GM23338 (cell line): ENCODE data around the gene CREB3L2.

ENCODE experiments used
- EZH2phosphoT487 ChIP-seq: fragments of 200-600 bp; sonication (generic); IDR thresholded peaks from one replicate; pipeline ENCODE4 v1.8.1; 2018; ENCODE audit warnings: antibody characterized with exemption; ENCODE audit not compliant: unreplicated experiment
- POLR2AphosphoS5 ChIP-seq: IDR thresholded peaks from 2 replicates; pipeline ENCODE4 v1.6.1; 2016; ENCODE audit warnings: antibody characterized with exemption, low read depth
- REST ChIP-seq: IDR thresholded peaks from one replicate; pipeline ENCODE4 v1.6.1; 2018; ENCODE audit warnings: antibody characterized with exemption; ENCODE audit not compliant: unreplicated experiment
- TF ChIP-seq, protein P1 (sequence below), 2 experiments: fragments of 200-600 bp in 1 of 2; sonication (generic) in 1 of 2; conservative IDR thresholded peaks; 2 replicates each; pipeline versions ENCODE4 v1.5.1 to v1.6.1; 2016 to 2017; ENCODE audit warnings: antibody characterized with exemption in 2 of 2, low read depth in 2 of 2, mild to moderate bottlenecking in 2 of 2, moderate library complexity in 1 of 2

DNA sequence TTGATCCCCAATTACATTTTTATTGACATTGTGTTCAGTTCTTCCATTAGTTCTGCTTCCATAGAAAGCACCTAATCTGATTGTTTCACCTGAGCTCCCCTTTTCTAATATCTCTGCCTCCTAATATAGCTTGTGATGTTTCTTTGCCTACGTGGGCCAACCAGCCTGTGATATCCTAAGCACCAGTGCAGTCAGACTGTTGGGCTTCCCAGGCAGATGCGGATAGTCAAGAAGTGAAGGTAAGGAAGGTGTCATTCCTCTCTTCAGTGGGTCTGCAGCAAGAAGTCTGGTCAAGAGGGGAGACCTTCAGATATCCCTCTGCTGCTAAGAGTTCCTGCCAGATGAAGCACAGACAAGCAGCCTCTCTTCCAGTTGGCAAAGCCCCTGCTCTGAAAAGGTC, 138.9 kb downstream of the CREB3L2 start:
- TF ChIP-seq REST (no peak), POLR2AphosphoS5 (no peak), EZH2phosphoT487 (no peak)
- TF ChIP-seq, protein P1, sequence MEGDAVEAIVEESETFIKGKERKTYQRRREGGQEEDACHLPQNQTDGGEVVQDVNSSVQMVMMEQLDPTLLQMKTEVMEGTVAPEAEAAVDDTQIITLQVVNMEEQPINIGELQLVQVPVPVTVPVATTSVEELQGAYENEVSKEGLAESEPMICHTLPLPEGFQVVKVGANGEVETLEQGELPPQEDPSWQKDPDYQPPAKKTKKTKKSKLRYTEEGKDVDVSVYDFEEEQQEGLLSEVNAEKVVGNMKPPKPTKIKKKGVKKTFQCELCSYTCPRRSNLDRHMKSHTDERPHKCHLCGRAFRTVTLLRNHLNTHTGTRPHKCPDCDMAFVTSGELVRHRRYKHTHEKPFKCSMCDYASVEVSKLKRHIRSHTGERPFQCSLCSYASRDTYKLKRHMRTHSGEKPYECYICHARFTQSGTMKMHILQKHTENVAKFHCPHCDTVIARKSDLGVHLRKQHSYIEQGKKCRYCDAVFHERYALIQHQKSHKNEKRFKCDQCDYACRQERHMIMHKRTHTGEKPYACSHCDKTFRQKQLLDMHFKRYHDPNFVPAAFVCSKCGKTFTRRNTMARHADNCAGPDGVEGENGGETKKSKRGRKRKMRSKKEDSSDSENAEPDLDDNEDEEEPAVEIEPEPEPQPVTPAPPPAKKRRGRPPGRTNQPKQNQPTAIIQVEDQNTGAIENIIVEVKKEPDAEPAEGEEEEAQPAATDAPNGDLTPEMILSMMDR (conservative IDR thresholded peaks at IDR 0.05; ENCODE audit: low read depth in 2 of 2) = no peak
